Breast epithelium (tissue), 3 donors: ENCODE measurements around the gene MED22.

Experiments used
- CTCF ChIP-seq, 3 donors: fragments of 450-650 bp; IDR thresholded peaks; one replicate each; pipeline ENCODE4 v1.5.1; 2016 to 2017; ENCODE audit warnings: antibody characterized with exemption in 3 of 3, mild to moderate bottlenecking in 3 of 3, moderate library complexity in 3 of 3
- POLR2AphosphoS5 ChIP-seq, 3 donors: sonication (generic); formaldehyde crosslinking; IDR thresholded peaks; one replicate each; pipeline ENCODE4 v1.6.1; 2017; ENCODE audit warnings: antibody characterized with exemption in 3 of 3

GRCh38 chr9:133290751-133291302, 57.1 kb downstream of the MED22 start:
- TF ChIP-seq CTCF (IDR thresholded peaks at IDR 0.05) (no peak), POLR2AphosphoS5 (IDR thresholded peaks at IDR 0.05) (no peak)
